SK-MEL-5 (cell line): Measurements from ENCODE around the gene ZNF646. TPM values are rescaled to one million over a fixed set of nuclear protein-coding genes. Genes with fewer than 3 reads are reported as not detected.

Source experiments
- total RNA-seq: library from RNA; depleted of rRNA; stranded (reverse); fragments of >200 nt; shearing (Covaris generic); gene quantifications from 2 replicates; pipeline ENCODE4 v1.2.3, GENCODE V29; 2014; rRNA removed

Gene ZNF646
- total RNA-seq, 1 experiment from 2014 or later = 9.0 TPM

Other genes with a start within 250 kb of the ZNF646 start
- gene BCL7C, start 180.3 kb upstream of the ZNF646 start, total RNA-seq = 21.5 and 22.0 TPM in 2 replicates
- 0.13 and 0.29 TPM in 2 replicates for gene CTF1, start 177.8 kb upstream of the ZNF646 start, total RNA-seq
- 20.8 and 22.0 TPM in 2 replicates for gene FBXL19, start 150.8 kb upstream of the ZNF646 start, total RNA-seq
- gene ORAI3, start 125.4 kb upstream of the ZNF646 start, total RNA-seq = 35.2 and 43.9 TPM in 2 replicates
- gene SETD1A, start 116.7 kb upstream of the ZNF646 start, total RNA-seq = 1.8 and 4.0 TPM in 2 replicates
- gene HSD3B7, start 89.2 kb upstream of the ZNF646 start, total RNA-seq = 4.3 and 5.2 TPM in 2 replicates
- gene STX1B, start 63.8 kb upstream of the ZNF646 start, total RNA-seq = 0.13 TPM in 1 of 2 replicates, not detected in the other
- 9.6 and 10.5 TPM in 2 replicates for gene STX4, start 40.9 kb upstream of the ZNF646 start, total RNA-seq
- gene ZNF668, start 182 bp upstream of the ZNF646 start, total RNA-seq = 9.3 TPM in 2 replicates
- gene PRSS53, start 14.5 kb downstream of the ZNF646 start, total RNA-seq = 0.40 and 0.50 TPM in 2 replicates
- gene VKORC1, start 20.4 kb downstream of the ZNF646 start, total RNA-seq = 206 and 219 TPM in 2 replicates
- 23.6 and 27.2 TPM in 2 replicates for gene BCKDK, start 34.0 kb downstream of the ZNF646 start, total RNA-seq
- gene KAT8, start 43.2 kb downstream of the ZNF646 start, total RNA-seq = 26.9 and 34.3 TPM in 2 replicates
- gene PRSS8, start 61.3 kb downstream of the ZNF646 start, total RNA-seq = not detected in 2 replicates
- gene PRSS36, start 75.6 kb downstream of the ZNF646 start, total RNA-seq = 0.05 and 0.50 TPM in 2 replicates
- gene FUS, start 105.7 kb downstream of the ZNF646 start, total RNA-seq = 24.1 and 25.1 TPM in 2 replicates
- gene PYCARD, start 128.3 kb downstream of the ZNF646 start, total RNA-seq = 123 and 141 TPM in 2 replicates
- 0.16 TPM in 1 of 2 replicates, not detected in the other for gene TRIM72, start 139.7 kb downstream of the ZNF646 start, total RNA-seq
- not detected in 2 replicates for gene PYDC1, start 142.7 kb downstream of the ZNF646 start, total RNA-seq
- gene ITGAM, start 185.6 kb downstream of the ZNF646 start, total RNA-seq = 0.21 and 0.58 TPM in 2 replicates